Endothelial cell of umbilical vein (primary cell): ENCODE measurements around the gene SH3BP4. TPM values are rescaled to one million over a fixed set of nuclear protein-coding genes. Genes with fewer than 3 reads are reported as not detected.

Experiments
- BruUV-seq: library from RNA; stranded (reverse); fragments of 400-500 nt; replicated peaks from 2 replicates; lab custom pipeline; 2021; lab: Mats Ljungman, UMichigan
- CTCF ChIA-PET: fragments of 300-600, 350-600 bp; sonication (Branson Sonifier 250); formaldehyde crosslinking; loops from one replicate; lab custom pipeline; 2021; ENCODE audit warnings: antibody characterized with exemption, inconsistent platforms; lab: Charles Lee
- POLR2A ChIA-PET: fragments of 300-600, 350-600 bp; sonication (Branson Sonifier 250); formaldehyde crosslinking; loops from one replicate; lab custom pipeline; 2021; ENCODE audit warnings: antibody characterized with exemption, inconsistent platforms; lab: Charles Lee
- DNase-seq: peaks from one replicate; pipeline ENCODE4 v3.0.0-alpha.2; 2011; ENCODE audit warnings: low read depth, low spot score
- FAIRE-seq: peaks from 2 replicates; lab custom pipeline; 2011; peaks lifted over from hg19 to GRCh38; lab: Jason Lieb, UNC
- H2AFZ ChIP-seq: 2 replicates; pipeline ENCODE4 v1.6.0; 2012; ENCODE audit warnings: low read depth, low read length, control low read depth, inconsistent platforms
- H3K27ac ChIP-seq: 2 replicates; pipeline ENCODE4 v1.5.1; 2011; ENCODE audit warnings: low read depth, mild to moderate bottlenecking, control low read depth, low read length, moderate library complexity; ENCODE audit not compliant: insufficient read depth
- H3K27me3 ChIP-seq, 2 experiments: 2 replicates each; pipeline versions ENCODE4 v1.6.0 to v1.6.1; 2011; ENCODE audit warnings: low read length in 2 of 2, mixed read lengths in 1 of 2; ENCODE audit not compliant: control insufficient read depth in 2 of 2, insufficient read depth in 2 of 2
- H3K36me3 ChIP-seq, 2 experiments: 2 replicates in 1 of 2; 3 replicates in 1 of 2; pipeline ENCODE4 v1.5.1; 2011; ENCODE audit warnings: low read length in 2 of 2, mild to moderate bottlenecking in 1 of 2, moderate library complexity in 1 of 2; ENCODE audit not compliant: control insufficient read depth in 2 of 2, insufficient read depth in 2 of 2; ENCODE audit errors: extremely low read depth in 1 of 2
- H3K4me1 ChIP-seq: 3 replicates; pipeline ENCODE4 v1.5.1; 2011; ENCODE audit warnings: mild to moderate bottlenecking, low read length; ENCODE audit not compliant: control insufficient read depth, insufficient read depth; ENCODE audit errors: extremely low read depth
- H3K4me2 ChIP-seq: 2 replicates; pipeline ENCODE4 v1.6.1; 2011; ENCODE audit warnings: low read length, control low read depth, mixed read lengths; ENCODE audit not compliant: insufficient read depth
- H3K4me3 ChIP-seq, 3 experiments: fragments of 200-600 bp in 1 of 3; sonication (generic), shearing (Covaris generic) in 1 of 3; replicated peaks in 1 of 3; 2 replicates each; pipeline ENCODE4 v1.5.1; 2011 to 2016; ENCODE audit warnings: control low read depth in 3 of 3, low read length in 3 of 3, mild to moderate bottlenecking in 2 of 3, inconsistent platforms in 1 of 3, low read depth in 1 of 3, moderate library complexity in 1 of 3; ENCODE audit not compliant: insufficient read depth in 1 of 3
- H3K79me2 ChIP-seq: 2 replicates; pipeline ENCODE4 v1.6.0; 2012; ENCODE audit warnings: low read length, inconsistent platforms; ENCODE audit not compliant: control insufficient read depth, insufficient read depth
- H3K9ac ChIP-seq: replicated peaks from 2 replicates; pipeline ENCODE3; 2011; ENCODE audit warnings: low read length, control low read depth; ENCODE audit not compliant: insufficient read depth; ENCODE audit errors: extremely low read depth
- H3K9me1 ChIP-seq: replicated peaks from 3 replicates; pipeline ENCODE4 v1.6.0; 2011; ENCODE audit warnings: mild to moderate bottlenecking, low read length; ENCODE audit not compliant: control insufficient read depth, insufficient read depth; ENCODE audit errors: extremely low read depth
- H3K9me3 ChIP-seq: replicated peaks from 2 replicates; pipeline ENCODE4 v1.5.1; 2012; ENCODE audit warnings: low read length, inconsistent platforms; ENCODE audit not compliant: control insufficient read depth, insufficient read depth
- H4K20me1 ChIP-seq: replicated peaks from 2 replicates; pipeline ENCODE3; 2011; ENCODE audit warnings: mild to moderate bottlenecking, low read length; ENCODE audit not compliant: control insufficient read depth, insufficient read depth; ENCODE audit errors: extremely low read depth
- EZH2 ChIP-seq: IDR thresholded peaks from 2 replicates; pipeline ENCODE4 v1.6.1; 2012; ENCODE audit warnings: borderline replicate concordance, low read depth, mild to moderate bottlenecking, moderate library complexity, low read length, inconsistent platforms; ENCODE audit not compliant: severe bottlenecking
- FOS ChIP-seq: IDR thresholded peaks from 2 replicates; pipeline ENCODE4 v1.6.1; 2011; ENCODE audit warnings: mild to moderate bottlenecking, low read length, moderate library complexity, borderline replicate concordance; ENCODE audit not compliant: insufficient read depth
- GATA2 ChIP-seq: IDR thresholded peaks from 2 replicates; pipeline ENCODE4 v1.7.0; 2011; ENCODE audit warnings: low read depth, mild to moderate bottlenecking, moderate library complexity, mixed read lengths, low read length; ENCODE audit not compliant: insufficient read length, insufficient read depth
- JUN ChIP-seq: IDR thresholded peaks from 2 replicates; pipeline ENCODE4 v1.6.1; 2011; ENCODE audit warnings: borderline replicate concordance, low read depth; ENCODE audit not compliant: insufficient read length, insufficient read depth
- MYC ChIP-seq: IDR thresholded peaks from one replicate; pipeline ENCODE4 v1.6.1; 2011; ENCODE audit warnings: mild to moderate bottlenecking, low read depth, low read length
- POLR2A ChIP-seq: IDR thresholded peaks from 2 replicates; pipeline ENCODE4 v1.6.1; 2012; ENCODE audit warnings: low read depth, mild to moderate bottlenecking, control low read depth, low read length
- POLR2AphosphoS5 ChIP-seq: IDR thresholded peaks from 2 replicates; pipeline ENCODE4 v1.6.1; 2012; ENCODE audit warnings: low read depth, mild to moderate bottlenecking, control low read depth, low read length, moderate library complexity; ENCODE audit not compliant: insufficient read depth
- dilution Hi-C: fragments of 300-500 bp; cut with MboI; formaldehyde crosslinking; loops from one replicate; pipeline ENCODE4 v1.15.0; 2019; ENCODE audit warnings: low sequenced_read_pairs; ENCODE audit not compliant: extremely low pct_ligation_motif_present
- intact Hi-C: fragments of 100-400 bp; cut with micrococcal nuclease; formaldehyde crosslinking; loops from one replicate; pipeline ENCODE4 v1.10.0; 2022
- polyA plus RNA-seq, 4 experiments: library from polyadenylated mRNA; depleted of rRNA in 3 of 4; stranded (reverse) in 3 of 4; unstranded in 1 of 4; fragments of >200 nt; gene quantifications; 2 replicates each; pipeline versions ENCODE4 v1.2.1 to v1.2.3, GENCODE V29; 2011 to 2012; ENCODE audit warnings: missing spikeins in 1 of 4
- total RNA-seq: library from RNA; stranded (reverse); gene quantifications from 2 replicates; pipeline ENCODE4 v1.2.3, GENCODE V29; 2021
- TF ChIP-seq, protein P1 (sequence below), 2 donors: IDR thresholded peaks; 1 replicate in 1 of 2; 2 replicates in 1 of 2; pipeline ENCODE4 v1.5.1; 2011; ENCODE audit warnings: low read length in 2 of 2, mild to moderate bottlenecking in 2 of 2, moderate library complexity in 2 of 2, control low read depth in 1 of 2, inconsistent platforms in 1 of 2, low read depth in 1 of 2; ENCODE audit not compliant: insufficient read depth in 1 of 2; ENCODE audit errors: extremely low read depth in 1 of 2
- TF ChIP-seq, protein P2 (sequence below): IDR thresholded peaks from 2 replicates; pipeline ENCODE4 v1.6.1; 2011; ENCODE audit not compliant: insufficient read depth, insufficient read length

Gene SH3BP4
- total and polyA plus RNA-seq, 2 donors (not counting 3 experiments of a cell fraction or from before 2014, with no cell fraction given) = 85.2 to 100.0 TPM

DNA sequence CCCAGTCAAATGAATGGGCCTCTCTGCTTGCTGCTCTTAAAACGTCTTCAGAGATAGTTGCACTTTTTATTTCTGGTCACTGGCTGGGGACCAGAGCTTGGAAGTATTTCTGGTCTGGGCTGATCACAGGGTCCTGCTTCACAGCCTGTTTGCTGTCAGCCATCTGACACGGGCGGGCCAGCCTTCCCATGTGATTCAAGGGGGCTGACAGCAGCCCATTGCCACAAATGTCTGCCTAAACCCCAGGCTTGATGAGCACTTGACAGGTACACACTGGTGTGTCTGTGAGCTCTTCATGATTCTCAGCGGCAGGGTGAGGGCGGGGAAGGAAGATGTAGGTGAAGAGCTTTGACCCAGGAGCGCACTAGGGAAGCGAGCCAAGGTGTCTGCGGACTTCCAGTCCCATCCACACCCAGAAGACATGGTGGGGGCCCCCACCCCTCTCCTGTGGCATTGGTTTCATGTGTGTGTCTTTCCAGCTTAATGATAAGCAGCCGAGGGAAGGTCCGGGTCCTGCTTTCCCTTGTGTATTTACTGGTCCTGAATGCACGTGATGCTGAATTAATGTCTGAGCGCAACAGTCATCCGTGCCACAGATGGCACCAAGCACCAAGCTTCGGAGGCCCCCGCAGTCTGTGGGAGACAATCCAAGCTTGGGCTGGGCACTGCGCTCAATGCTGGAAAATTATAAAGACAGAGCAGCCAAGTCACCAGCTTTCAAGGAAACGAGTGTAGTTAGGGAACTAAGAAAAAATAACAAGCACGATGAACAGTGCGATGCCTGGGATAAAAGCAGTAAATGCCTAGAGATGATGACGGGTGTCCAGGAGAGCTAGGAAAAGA is 73.3 kb downstream of the SH3BP4 start:
- BruUV-seq = no TSS peak
- ChIA-PET POLR2A (no interaction called here), CTCF (interaction anchor here (0.9 to 2.7 kb wide), 10 partner anchors 13 to 414 kb away, joined by 3 to 18 read pairs (median 4); no protein-coding TSS in a partner anchor)
- Histone ChIP-seq H3K4me1 (peaks cover 73% of the 10 kb centered on the region), H3K9ac (peak overlapping the region; percentile 32), H3K9me3 (no peaks in the 10 kb centered on the region), H3K27ac (peak overlapping the region; percentile 76), H2AFZ (no peak overlapping the region), H3K9me1 (no peaks in the 10 kb centered on the region), H4K20me1 (no peaks in the 10 kb centered on the region), H3K4me3 (no peak overlapping the region), H3K79me2 (peaks cover 72% of the 10 kb centered on the region), H3K4me2 (peak overlapping the region; percentile 23), H3K36me3 (no peaks in the 10 kb centered on the region), H3K27me3 (no peaks in the 10 kb centered on the region)
- TF ChIP-seq FOS (no peak), EZH2 (no peak), GATA2 (no peak), JUN (no peak), MYC (no peak), POLR2A (no peak), POLR2AphosphoS5 (no peak)
- TF ChIP-seq, protein P1, sequence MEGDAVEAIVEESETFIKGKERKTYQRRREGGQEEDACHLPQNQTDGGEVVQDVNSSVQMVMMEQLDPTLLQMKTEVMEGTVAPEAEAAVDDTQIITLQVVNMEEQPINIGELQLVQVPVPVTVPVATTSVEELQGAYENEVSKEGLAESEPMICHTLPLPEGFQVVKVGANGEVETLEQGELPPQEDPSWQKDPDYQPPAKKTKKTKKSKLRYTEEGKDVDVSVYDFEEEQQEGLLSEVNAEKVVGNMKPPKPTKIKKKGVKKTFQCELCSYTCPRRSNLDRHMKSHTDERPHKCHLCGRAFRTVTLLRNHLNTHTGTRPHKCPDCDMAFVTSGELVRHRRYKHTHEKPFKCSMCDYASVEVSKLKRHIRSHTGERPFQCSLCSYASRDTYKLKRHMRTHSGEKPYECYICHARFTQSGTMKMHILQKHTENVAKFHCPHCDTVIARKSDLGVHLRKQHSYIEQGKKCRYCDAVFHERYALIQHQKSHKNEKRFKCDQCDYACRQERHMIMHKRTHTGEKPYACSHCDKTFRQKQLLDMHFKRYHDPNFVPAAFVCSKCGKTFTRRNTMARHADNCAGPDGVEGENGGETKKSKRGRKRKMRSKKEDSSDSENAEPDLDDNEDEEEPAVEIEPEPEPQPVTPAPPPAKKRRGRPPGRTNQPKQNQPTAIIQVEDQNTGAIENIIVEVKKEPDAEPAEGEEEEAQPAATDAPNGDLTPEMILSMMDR (IDR thresholded peaks at IDR 0.05; ENCODE audit: extremely low read depth in 1 of 2, insufficient read depth in 1 of 2, low read depth in 1 of 2, low read length in 2 of 2) = no peak
- TF ChIP-seq, protein P2, sequence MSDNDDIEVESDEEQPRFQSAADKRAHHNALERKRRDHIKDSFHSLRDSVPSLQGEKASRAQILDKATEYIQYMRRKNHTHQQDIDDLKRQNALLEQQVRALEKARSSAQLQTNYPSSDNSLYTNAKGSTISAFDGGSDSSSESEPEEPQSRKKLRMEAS = no peak
- DNase-seq = peak; percentile 54
- FAIRE-seq = no peak
- dilution Hi-C loops = no loop called here
- intact Hi-C loops = no loop called here
